GM12865 (cell line): Measurements from ENCODE around the gene TSPAN14.

Experiments
- DNase-seq: peaks from one replicate; pipeline ENCODE4 v3.0.0; 2010; ENCODE audit warnings: low read depth
- H3K4me3 ChIP-seq: 2 replicates; pipeline ENCODE4 v1.5.1; 2011; ENCODE audit warnings: mild to moderate bottlenecking, low read depth, low read length, control low read depth
- TF ChIP-seq, protein P1 (sequence below): IDR thresholded peaks from 2 replicates; pipeline ENCODE4 v1.5.1; 2011; ENCODE audit warnings: low read length, control low read depth, low read depth, inconsistent platforms; ENCODE audit not compliant: insufficient read depth; ENCODE audit errors: missing control alignments

The TSPAN14 gene

DNA sequence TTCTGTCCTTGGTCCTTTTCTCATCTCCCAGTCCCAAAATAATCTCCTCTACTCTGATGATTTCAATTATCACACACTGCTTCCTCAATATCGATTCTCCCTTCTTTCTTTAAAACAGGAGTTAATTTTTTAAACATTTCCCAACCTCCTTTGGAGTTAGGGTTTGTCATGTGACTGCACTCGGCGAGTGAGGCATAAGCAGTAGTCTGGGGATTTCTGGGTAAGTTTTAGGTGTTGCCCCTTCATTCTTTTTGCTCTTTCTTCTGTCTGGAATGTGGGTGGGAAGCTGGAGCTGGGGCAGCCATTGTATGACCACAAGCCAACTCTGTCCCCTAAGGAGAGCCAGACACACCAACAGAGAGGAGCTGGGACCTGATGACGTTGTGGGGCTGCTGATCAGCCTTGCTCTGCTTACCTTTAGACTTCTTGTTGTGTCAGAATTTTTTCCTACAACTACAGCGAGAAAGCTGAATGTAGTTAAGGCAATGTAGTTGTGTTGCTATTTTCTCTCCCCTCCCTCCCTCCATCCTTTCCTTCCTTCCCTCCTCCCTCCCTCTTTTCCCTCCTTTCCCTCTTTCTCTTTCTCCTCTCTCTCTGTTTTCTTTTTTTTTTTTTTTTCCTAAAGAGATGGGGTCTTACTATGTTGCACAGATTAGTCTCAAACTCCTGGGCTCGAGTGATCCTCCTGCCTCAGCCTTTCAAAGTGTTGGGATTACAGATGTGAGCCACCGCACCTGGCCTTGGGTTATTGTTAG lies 6.5 kb upstream of the TSPAN14 start:
- no peak overlapping the region for H3K4me3 ChIP-seq
- TF ChIP-seq, protein P1, sequence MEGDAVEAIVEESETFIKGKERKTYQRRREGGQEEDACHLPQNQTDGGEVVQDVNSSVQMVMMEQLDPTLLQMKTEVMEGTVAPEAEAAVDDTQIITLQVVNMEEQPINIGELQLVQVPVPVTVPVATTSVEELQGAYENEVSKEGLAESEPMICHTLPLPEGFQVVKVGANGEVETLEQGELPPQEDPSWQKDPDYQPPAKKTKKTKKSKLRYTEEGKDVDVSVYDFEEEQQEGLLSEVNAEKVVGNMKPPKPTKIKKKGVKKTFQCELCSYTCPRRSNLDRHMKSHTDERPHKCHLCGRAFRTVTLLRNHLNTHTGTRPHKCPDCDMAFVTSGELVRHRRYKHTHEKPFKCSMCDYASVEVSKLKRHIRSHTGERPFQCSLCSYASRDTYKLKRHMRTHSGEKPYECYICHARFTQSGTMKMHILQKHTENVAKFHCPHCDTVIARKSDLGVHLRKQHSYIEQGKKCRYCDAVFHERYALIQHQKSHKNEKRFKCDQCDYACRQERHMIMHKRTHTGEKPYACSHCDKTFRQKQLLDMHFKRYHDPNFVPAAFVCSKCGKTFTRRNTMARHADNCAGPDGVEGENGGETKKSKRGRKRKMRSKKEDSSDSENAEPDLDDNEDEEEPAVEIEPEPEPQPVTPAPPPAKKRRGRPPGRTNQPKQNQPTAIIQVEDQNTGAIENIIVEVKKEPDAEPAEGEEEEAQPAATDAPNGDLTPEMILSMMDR = no peak
- DNase-seq = no peak

DNA sequence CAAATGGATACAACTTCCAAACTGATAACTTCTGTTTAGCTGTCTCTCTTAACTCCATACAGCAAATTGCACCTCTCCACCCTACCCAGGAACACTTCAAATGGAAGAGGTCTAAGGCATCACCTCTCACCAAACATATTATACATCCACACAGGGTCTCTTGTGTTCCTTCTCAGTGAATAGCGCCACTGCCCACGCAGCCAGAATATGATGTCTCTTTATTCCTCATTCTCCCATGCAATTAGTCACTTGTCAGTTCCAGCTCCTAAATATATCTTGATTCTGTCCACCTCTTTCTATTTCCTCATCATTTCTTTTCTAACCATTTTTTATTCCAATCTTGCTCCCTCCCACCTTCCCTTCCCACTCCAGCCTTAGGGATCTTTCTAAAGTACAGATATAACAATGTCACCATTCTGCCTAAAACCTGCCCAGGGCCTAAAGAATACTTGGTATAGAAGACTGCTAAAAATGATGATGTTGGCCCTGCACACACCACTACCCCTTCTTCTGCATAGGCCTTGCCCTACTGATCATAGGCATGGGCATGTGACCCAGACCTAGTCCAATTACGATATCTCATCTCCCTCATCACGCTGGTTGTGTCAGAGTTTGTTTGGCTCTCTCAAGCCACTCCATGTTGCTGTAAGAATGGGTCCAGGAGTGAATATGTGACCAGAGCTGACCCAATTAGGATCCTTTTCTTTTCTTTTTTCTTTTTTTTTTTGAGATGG lies 5.7 kb upstream of the TSPAN14 start:
- TF ChIP-seq, protein P1 = no peak
- H3K4me3 ChIP-seq = no peak overlapping the region
- DNase-seq = no peak

DNA sequence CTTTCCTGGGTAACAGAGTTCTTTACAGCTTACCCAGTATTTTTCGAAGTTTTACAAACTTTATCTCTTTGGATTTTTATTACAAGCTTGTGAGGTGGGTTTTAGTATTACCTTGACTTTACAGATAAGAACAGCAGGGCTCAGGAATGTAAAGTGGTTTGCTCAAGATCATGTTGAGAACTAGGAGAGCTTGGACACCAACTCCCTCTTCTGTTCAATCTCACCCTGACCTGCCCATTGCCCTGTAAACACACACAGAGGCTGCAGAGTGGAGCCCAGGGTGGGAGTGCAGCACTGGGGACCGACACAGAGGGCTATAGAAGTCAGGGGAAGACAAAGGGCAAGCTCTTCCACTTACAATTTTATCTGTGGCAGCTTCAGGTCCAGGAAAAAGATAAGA lies 4.6 kb upstream of the TSPAN14 start:
- TF ChIP-seq, protein P1 = no peak
- DNase-seq = no peak
- no peak overlapping the region for H3K4me3 ChIP-seq

DNA sequence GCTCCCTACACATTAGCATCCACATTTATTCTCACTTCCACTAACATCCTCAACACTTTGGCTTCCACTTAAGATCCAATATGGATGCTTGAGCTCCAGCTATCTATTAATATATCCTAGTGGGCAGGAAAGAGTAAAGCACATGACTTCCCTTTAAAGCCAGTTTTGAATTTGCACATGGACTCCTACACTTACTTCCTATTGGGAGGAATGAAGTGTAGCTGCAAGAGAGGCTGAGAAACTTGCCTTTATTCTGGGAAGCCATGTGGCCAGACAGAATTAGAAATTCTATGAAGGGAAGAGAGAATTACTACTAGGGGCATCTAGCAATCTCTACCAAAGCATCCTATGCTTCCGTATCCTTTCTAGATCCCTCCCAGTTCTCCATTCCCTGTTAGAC lies 3.0 kb upstream of the TSPAN14 start:
- H3K4me3 ChIP-seq = no peak overlapping the region
- TF ChIP-seq, protein P1 = no peak
- no peak for DNase-seq

DNA sequence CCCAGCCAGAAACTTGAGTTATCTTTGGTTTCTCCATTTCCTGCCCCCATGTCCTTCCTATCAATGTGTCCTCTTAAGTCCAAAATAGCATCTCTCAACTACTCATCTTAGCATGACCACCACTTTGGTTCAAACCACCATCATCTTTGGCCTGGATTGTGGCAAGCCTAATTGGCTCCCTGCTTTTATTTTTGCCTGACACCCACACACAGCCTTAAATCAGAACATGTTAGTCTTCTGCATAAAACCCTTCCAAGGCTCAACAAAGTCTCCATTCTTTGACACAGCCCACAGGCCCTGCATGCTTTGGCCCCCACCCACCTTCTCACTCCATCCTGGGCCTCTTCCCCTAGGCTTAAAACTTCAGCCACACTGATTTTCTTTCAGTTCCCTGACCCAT lies 2.0 kb upstream of the TSPAN14 start:
- TF ChIP-seq, protein P1 = no peak
- DNase-seq = no peak
- H3K4me3 ChIP-seq = no peak overlapping the region

DNA sequence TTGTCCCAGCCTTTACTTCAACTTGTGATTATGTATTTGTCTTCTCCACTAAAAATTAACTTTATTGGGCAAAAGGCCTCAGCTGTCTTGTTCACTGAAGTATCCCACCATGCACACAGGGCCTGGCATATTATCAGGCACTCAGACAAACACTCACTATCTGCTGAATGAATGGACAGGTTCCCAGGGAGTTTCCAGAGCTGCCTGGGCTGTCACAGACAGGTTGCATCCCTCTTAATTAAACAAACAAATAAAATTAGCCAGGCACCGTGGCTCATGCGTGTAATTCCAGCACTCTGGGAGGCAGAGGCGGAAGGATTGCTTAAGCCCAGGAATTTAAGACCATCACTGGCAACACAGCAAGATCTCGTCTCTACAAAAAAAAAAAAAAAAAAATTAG lies 1.5 kb upstream of the TSPAN14 start:
- no peak overlapping the region for H3K4me3 ChIP-seq
- no peak for DNase-seq
- TF ChIP-seq, protein P1 = no peak
